ENCODE results near the gene SCARB1.

Gene SCARB1

GRCh38 chr12:124733086-124733485 is 130.6 kb downstream of the SCARB1 start:
- DNase-seq (ENCODE audit: low read depth, low spot score) = no peak

- DNase-seq (ENCODE audit: low read depth, low spot score) = no peak
Measured at GRCh38 chr12:124732275-124733075, 131.2 kb downstream of the SCARB1 start.

- no peak for DNase-seq (ENCODE audit: low read depth, low spot score)
Measured at GRCh38 chr12:124731869-124732268, 131.8 kb downstream of the SCARB1 start.

- DNase-seq (ENCODE audit: low read depth, low spot score) = no peak
Measured at GRCh38 chr12:124730455-124730932, 133.2 kb downstream of the SCARB1 start.

GRCh38 chr12:124727922-124728321 is 135.7 kb downstream of the SCARB1 start:
- no peak for DNase-seq (ENCODE audit: low read depth, low spot score)

GRCh38 chr12:124727264-124727800 is 136.3 kb downstream of the SCARB1 start:
- DNase-seq (ENCODE audit: low read depth, low spot score) = no peak

Data from brain pericyte (primary cell).